ENCODE measurements around the gene APPBP2. TPM values are rescaled to one million over a fixed set of nuclear protein-coding genes. Genes with fewer than 3 reads are reported as not detected.

The APPBP2 gene
- total and polyA plus RNA-seq, 2 of the 8 experiments (the other 6 are each of a cell fraction or from before 2014, with no cell fraction given), result 3.3 to 18.0 TPM

GRCh38 chr17:60412701-60413100, 113.3 kb downstream of the APPBP2 start (continued):
- TF ChIP-seq, protein P1, sequence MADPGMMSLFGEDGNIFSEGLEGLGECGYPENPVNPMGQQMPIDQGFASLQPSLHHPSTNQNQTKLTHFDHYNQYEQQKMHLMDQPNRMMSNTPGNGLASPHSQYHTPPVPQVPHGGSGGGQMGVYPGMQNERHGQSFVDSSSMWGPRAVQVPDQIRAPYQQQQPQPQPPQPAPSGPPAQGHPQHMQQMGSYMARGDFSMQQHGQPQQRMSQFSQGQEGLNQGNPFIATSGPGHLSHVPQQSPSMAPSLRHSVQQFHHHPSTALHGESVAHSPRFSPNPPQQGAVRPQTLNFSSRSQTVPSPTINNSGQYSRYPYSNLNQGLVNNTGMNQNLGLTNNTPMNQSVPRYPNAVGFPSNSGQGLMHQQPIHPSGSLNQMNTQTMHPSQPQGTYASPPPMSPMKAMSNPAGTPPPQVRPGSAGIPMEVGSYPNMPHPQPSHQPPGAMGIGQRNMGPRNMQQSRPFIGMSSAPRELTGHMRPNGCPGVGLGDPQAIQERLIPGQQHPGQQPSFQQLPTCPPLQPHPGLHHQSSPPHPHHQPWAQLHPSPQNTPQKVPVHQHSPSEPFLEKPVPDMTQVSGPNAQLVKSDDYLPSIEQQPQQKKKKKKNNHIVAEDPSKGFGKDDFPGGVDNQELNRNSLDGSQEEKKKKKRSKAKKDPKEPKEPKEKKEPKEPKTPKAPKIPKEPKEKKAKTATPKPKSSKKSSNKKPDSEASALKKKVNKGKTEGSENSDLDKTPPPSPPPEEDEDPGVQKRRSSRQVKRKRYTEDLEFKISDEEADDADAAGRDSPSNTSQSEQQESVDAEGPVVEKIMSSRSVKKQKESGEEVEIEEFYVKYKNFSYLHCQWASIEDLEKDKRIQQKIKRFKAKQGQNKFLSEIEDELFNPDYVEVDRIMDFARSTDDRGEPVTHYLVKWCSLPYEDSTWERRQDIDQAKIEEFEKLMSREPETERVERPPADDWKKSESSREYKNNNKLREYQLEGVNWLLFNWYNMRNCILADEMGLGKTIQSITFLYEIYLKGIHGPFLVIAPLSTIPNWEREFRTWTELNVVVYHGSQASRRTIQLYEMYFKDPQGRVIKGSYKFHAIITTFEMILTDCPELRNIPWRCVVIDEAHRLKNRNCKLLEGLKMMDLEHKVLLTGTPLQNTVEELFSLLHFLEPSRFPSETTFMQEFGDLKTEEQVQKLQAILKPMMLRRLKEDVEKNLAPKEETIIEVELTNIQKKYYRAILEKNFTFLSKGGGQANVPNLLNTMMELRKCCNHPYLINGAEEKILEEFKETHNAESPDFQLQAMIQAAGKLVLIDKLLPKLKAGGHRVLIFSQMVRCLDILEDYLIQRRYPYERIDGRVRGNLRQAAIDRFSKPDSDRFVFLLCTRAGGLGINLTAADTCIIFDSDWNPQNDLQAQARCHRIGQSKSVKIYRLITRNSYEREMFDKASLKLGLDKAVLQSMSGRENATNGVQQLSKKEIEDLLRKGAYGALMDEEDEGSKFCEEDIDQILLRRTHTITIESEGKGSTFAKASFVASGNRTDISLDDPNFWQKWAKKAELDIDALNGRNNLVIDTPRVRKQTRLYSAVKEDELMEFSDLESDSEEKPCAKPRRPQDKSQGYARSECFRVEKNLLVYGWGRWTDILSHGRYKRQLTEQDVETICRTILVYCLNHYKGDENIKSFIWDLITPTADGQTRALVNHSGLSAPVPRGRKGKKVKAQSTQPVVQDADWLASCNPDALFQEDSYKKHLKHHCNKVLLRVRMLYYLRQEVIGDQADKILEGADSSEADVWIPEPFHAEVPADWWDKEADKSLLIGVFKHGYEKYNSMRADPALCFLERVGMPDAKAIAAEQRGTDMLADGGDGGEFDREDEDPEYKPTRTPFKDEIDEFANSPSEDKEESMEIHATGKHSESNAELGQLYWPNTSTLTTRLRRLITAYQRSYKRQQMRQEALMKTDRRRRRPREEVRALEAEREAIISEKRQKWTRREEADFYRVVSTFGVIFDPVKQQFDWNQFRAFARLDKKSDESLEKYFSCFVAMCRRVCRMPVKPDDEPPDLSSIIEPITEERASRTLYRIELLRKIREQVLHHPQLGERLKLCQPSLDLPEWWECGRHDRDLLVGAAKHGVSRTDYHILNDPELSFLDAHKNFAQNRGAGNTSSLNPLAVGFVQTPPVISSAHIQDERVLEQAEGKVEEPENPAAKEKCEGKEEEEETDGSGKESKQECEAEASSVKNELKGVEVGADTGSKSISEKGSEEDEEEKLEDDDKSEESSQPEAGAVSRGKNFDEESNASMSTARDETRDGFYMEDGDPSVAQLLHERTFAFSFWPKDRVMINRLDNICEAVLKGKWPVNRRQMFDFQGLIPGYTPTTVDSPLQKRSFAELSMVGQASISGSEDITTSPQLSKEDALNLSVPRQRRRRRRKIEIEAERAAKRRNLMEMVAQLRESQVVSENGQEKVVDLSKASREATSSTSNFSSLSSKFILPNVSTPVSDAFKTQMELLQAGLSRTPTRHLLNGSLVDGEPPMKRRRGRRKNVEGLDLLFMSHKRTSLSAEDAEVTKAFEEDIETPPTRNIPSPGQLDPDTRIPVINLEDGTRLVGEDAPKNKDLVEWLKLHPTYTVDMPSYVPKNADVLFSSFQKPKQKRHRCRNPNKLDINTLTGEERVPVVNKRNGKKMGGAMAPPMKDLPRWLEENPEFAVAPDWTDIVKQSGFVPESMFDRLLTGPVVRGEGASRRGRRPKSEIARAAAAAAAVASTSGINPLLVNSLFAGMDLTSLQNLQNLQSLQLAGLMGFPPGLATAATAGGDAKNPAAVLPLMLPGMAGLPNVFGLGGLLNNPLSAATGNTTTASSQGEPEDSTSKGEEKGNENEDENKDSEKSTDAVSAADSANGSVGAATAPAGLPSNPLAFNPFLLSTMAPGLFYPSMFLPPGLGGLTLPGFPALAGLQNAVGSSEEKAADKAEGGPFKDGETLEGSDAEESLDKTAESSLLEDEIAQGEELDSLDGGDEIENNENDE (IDR thresholded peaks at IDR 0.05; ENCODE audit: insufficient replicate concordance, low read length), result no peak
- TF ChIP-seq NRF1 (IDR thresholded peaks at IDR 0.05; ENCODE audit: low read depth, low read length) (no peak), SIX5 (IDR thresholded peaks at IDR 0.05; ENCODE audit: low read depth, low read length) (no peak), ASH2L (IDR thresholded peaks at IDR 0.05; ENCODE audit: low read length) (no peak), E2F6 (IDR thresholded peaks at IDR 0.05) (no peak), CBX5 (IDR thresholded peaks at IDR 0.05; ENCODE audit: low read depth, low read length) (no peak), YY1 (IDR thresholded peaks at IDR 0.05; ENCODE audit: low read depth, low read length) (no peak), CREB1 (IDR thresholded peaks at IDR 0.05) (no peak)

All from H1 (cell line).